Measurements from ENCODE around the gene SPCS2. TPM values are rescaled to one million over a fixed set of nuclear protein-coding genes. Genes with fewer than 3 reads are reported as not detected.
"Not testable (repeated sequence)": the region's sequence is repeated elsewhere in the genome, so short reads cannot be mapped to it uniquely, and the experiment has no call there.

Gene SPCS2
- total RNA-seq, 1 donor from 2014 or later: 145 TPM

DNA sequence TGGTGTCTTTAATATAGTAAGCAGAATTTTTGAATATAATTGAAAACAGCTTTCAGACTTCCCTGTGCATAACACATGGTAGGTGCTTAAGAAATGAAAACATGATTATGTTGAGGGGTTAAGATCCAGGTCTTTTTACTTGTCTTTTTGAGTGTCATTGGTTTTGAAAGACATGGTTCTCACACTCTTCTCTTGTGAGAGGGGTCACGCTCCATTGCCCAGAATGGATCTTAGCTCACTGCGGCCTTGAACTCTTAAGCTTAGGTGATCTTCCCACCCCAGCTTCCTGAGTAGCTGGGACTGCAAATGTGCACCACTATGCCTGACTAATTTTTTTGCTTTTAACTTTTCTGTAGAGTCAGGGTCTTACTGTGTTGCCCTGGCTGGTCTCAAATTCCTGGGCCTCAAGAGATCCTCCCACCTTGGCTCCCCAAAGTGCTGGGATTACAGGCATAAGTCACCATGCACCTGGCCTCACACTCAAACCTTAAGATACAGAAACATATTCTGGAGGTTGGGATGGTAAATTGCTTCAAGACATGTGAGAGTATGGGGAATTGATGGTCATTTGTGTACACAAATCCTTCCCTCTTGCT, 1.4 kb downstream of the SPCS2 start:
- no peak for DNase-seq (ENCODE audit: low spot score)

DNA sequence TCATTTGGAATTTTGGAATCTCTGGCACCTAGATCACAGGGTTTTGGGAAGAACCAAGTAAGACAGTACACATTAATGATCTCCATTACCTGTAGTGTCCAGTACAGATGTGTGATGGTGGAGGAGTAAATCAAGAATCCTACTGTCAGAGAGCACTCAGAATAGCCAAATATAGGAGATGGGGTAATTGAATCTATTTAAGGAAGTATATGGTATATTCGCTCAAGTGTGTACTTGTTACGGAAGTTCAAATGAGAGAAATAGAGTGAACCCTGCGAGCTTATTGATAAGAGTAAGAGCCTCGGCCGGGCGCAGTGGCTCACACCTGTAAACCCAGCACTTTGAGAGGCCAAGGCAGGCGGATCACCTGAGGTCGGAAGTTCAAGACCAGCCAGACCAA, 2.2 kb downstream of the SPCS2 start:
- DNase-seq (ENCODE audit: low spot score): no peak

DNA sequence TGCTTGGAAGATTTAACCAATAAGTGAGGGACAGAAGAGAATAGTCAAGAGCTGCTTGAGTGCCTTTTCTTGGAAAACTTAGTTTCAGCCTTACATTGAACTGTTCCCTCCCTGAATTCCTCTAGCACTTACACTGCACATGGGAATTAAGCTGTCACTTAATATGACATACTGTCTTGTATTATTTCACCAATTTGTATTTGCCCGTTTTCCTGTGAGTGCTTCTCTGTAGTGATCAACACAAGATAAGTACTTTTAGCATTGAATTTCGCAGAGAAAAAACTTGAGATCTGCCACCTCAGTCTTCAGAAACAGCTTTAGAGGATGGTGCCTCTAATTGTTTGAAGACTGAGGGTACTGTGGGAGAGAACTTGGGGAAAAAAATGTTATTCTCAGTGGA, 3.7 kb downstream of the SPCS2 start:
- no peak for DNase-seq (ENCODE audit: low spot score)

DNA sequence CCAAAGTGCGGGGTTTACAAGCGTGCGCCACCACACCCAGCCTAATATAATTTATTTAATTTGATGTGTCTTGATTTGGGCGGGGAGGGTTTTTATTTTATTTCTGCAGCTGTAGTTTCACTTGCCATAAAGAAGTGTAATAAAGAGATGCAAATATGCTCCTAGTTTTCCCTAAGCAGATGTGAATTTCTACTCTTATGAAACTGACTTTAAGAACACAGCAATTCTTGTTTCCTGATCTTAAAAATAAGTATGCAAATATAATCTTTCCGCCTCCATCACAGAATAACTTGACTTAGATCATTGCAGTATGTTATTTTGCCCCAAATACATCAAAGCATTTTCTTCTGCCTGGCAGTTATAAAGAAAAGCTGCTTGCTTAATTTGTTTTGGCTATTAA, 4.4 kb downstream of the SPCS2 start:
- DNase-seq (ENCODE audit: low spot score): no peak

DNA sequence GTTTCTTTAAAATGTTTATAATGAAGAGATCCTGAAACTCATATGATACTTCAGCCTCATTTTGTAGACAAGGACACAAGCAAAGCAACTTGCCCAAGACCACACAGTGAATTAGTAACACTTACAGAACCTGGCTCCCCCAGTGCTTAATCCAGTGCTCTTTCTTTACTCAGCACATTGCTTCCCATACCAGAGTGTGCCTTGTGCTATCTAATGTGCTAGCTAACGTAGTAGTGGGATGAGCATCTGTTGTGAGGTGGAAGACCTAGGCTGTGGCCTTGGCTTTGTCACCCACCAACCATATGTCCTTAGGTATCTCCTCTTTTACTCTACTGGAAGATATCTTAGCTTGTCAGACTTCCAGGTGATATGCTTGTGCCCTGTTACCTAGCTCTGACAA, 5.1 kb downstream of the SPCS2 start:
- DNase-seq (ENCODE audit: low spot score): no peak

DNA sequence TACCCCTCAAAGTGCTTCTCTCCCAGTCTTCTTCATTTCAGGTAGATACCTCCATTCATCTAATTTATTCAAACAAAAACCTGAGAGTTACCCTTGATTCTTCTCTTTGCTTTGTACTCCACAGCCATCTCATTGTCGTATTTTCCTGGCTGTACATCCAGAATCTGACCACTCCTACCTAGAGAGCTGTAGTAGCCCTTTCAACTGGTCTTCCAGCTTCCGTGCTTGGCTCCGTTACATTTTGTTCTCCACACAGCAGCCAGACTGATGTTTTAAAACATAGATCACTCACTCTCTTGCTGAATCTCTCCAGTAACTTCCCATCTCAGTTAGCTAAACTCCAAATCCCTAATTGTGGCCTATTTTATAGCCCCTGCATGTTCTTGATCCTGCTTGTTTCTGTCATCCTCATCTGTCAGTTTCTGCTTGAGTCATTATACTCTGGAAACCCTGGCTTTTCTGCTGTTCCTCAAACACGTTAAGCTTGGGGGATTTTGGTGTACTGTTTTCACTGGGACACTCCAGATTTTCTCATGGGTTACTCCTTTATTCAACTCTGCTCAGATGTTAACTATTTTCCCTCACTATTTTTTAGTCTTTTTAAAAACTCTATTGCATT, 7.4 kb downstream of the SPCS2 start:
- DNase-seq (ENCODE audit: low spot score): no peak

DNA sequence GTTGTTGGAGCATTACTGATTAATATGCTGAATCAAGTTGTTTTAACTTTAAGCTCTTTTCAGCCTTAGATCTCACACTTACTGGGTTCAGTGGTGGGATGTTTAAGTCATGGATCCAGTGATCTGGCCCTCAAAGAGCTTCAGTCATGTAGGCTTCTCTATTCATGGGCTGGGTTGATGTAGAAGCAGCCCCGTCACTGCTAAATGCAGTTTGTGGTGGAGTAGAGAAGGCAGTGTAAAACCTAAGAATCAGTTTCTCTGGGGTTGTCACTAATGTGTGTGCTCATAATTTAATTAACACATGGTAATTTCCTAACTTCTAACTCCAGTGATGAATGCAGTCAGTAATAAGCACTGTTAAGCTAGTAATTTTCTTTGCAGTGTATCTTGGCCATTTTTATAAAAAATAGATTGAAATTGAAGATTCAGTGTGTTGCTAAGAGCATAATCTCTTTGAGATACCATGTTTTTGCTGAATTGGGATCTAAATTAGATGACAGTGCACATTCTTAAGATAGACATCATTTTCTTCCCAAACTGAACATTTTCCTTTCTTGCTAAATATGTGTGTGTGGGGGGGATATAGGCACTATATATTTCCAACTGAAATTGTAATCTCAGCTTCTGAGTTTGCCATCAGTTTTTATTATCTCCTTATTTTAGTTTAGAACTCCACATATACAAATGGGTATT, 9.0 kb downstream of the SPCS2 start:
- DNase-seq (ENCODE audit: low spot score): no peak

DNA sequence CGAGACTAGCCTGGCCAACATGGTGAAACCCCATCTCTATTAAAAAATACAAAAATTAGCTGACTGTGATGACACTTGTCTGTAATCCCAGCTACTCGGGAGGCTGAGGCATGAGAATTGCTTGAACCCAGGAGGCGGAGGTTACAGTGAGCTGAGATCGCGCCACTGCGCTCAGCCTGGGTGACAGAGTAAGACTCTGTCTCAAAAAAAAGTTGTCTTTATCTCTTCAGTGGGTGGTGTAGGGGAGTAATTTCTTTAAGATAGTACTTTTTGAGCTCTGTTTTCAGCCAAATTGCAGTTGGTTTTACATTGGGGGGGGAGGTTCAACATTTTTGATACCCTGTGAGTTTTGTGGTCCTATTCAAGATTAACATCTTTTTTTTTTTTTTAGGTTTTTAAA, 11.1 kb downstream of the SPCS2 start:
- not testable (repeated sequence) for DNase-seq (ENCODE audit: low spot score)

DNA sequence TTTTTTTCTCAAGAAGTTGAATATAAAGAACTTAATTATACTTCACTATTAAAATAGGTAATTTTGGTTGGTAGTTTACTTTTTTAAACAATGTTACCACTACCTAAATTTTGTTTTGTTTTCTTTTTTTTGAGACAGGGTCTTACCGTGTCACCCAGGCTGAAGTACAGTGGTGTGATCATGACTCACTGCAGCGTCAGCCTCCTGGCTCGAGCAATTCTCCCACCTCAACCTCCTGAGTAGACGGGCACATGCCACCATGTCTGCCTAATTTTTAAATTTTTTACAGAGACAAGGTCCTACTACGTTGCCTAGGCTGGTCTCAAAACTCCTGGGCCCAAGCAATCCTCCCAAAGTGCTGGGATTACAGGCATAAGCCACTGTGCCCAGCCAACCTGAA, 17.6 kb downstream of the SPCS2 start:
- no peak for DNase-seq (ENCODE audit: low spot score)

DNA sequence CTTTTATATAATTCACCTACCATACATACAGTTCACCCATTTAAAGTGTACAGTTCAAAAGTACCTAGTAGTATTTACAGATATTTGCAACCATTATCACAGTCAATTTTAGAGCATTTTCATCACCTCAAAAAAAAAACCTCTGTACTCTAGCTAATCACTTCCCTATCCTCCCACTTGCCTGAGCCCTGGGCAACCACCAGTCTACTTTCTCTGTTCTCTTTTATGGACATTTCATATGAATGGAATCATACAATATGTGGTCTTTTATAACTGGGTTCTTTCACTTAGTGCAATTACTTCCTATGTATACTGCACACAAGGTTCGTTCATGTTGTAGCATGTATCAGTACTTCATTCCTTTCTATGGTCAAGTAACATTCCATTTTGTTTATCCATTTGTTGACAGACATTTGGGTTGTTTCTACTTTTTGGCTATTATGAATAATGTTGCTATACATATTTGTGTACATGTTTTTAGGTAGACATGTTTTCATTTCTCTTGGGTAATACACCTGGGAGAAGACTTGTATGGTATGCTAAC, 21.9 kb downstream of the SPCS2 start:
- DNase-seq (ENCODE audit: low spot score): no peak

DNA sequence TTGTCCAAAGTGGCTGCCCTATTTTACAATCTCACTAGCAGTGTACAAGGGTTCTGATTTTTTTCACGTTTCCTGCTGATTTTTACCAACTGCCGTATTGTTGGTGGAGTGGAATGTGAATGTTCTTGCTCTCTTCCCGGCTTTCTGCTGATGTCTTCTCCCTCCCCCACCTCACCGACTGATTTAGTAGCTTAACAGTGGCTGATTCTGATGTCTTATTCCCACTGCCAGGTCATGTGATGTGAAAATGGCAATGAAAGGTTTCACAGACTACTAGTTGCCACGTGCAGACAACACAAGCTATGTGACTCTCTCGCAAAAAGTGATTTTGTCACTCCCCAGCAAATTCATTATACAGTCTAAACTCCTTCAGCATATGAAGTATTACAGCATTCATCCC, 22.4 kb downstream of the SPCS2 start:
- no peak for DNase-seq (ENCODE audit: low spot score)

DNA sequence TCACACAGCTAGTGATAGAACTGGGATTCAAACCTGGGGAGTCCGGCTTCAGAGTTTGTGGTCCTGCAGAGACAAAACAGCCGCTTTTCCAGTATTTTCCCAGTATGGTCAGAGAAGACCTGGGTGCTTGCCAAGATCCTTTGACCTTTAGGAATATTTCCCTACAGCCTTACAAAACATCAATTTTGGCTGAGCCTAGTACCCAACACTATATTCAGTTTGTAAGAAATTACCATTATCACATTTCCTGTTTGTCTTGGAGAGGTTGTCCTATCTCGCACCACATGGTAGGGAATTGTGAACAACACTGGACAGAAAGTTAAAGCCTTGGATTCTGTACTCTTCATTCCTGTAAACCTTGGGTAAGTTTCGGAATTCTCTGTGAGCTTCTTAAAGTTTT, 29.0 kb downstream of the SPCS2 start:
- no peak for DNase-seq (ENCODE audit: low spot score)

DNA sequence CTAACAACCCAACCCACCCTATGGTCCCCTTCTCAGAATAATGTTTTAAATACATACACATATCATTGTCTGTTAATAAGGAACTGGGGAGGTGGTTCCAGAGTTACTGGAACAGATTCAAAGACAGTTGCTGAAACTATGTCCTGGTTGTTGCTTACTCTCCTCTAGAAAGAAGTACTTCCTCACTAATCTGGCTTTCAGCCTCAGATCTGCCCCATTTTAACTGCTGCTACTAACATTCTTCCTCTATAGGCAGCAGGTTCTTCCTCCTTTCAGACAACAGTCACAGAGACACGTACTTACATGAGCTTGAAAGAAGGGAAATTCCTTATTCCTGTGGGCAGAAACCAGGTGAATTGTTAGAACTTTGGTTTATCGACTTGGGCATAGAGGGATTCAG, 31.6 kb downstream of the SPCS2 start:
- no peak for DNase-seq (ENCODE audit: low spot score)

DNA sequence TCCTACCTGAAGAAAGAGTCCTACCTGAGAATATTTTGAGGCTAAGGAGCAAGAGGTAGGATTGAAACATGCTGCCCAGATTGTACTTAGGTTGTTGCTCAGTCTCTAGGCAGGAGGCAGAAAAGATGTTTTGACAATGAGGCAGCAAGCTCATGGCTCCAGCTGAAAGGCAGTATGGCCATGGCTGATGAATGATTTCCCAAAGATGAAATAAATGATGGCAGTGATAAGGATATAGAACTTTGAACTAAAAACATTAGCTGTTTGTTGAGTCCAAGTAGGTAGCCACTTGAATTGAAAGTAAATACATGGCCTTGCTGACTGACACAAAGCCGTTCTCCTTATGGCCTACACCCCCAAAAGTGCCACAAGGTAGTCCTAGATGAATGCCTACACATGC, 32.8 kb downstream of the SPCS2 start:
- DNase-seq (ENCODE audit: low spot score): no peak

DNA sequence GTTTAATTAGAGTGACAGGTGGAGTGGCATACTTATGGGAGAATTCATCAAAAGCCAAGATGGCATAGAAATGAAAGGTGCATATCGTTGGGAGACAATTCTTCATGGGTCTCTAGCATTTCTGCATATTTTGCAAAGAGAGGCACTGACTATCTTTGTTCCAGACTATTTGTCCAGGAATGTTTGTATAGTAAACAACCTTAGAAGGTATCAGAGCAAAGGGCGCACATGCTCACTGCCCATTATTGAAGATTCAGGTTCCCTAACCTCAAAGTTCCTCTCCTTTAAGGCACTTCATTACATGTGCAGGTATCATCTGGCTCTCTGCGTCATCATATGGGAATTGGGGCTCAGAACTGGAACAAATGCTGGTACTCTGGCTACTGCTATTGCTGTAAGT, 35.0 kb downstream of the SPCS2 start:
- no peak for DNase-seq (ENCODE audit: low spot score)

DNA sequence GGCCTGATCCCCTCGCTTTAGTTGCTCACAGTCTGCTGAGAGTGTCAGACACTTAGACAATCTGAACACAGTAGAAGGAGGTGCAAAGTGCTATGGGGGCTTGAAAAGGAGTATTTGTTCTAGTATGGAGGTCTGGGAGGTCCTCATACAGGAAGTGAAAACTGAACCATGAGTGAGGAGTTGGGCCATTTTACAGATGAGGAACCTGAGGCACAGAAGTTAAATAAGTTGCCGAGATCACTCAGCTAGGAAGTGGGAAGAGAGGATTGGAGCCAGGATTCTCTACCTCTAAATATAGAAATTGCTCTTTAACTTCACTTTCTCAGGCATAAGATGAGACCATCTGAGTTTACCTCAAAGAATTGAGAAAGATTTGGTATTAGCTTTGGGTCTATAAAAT, 35.7 kb downstream of the SPCS2 start:
- no peak for DNase-seq (ENCODE audit: low spot score)

DNA sequence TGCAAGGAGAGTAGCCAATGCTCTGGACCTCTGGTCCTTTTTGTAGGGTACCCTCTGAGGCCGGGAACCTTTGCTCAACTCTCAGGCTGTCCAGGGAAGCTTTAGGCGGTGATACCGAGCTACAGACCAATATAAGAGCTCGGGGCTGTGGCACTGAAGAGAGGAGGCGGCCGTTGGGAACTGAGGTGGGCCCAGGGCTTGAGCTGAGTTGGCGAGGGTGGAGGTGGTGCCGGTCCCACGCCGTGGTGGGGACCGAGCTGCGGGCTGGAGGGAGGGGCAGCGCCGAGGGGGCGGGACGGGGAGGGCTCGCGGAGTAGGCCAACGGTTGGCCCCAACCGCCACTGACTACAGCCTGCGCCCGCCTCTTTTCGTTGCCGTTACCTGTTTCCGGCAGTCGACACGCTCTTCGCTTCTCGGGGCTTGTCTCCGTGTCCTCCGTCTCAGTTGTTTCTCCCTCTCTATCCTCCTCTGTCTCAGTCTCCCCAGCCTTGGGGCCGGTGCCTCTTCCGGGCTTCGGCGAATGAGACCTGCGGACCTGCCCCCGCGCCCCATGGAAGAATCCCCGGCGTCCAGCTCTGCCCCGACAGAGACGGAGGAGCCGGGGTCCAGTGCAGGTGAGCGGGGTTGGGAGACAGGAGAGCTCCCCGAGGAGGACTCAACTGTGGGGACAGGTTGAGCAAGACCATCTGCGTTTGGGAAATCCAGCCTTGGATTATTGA, 39.6 kb downstream of the SPCS2 start, which contains the start of gene NEU3:
Gene NEU3 (plus strand): TSS at position 393 of the 719 bp plus-strand sequence. CDS start 128 bp downstream, at position 521.
- peak; percentile 76 for DNase-seq (ENCODE audit: low spot score)

DNA sequence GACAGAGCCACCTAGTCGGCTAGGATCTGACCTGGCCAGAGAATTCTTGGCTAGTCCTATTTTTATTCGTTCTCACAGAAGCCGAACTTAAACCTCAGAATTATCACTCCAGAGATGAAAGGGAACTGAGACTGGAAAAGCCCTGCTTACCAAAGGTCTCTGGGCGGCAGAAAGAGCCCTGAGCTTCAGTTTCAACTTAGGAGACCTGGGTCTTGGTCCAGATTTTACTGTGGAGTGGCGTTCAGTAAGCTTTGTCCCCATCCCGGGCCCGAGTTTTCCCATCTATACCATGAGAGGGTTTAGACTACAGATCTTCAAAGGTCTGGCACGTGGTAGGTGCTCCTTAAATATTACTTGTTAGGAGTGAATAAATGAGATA, 40.2 kb downstream of the SPCS2 start:
- DNase-seq (ENCODE audit: low spot score): no peak

DNA sequence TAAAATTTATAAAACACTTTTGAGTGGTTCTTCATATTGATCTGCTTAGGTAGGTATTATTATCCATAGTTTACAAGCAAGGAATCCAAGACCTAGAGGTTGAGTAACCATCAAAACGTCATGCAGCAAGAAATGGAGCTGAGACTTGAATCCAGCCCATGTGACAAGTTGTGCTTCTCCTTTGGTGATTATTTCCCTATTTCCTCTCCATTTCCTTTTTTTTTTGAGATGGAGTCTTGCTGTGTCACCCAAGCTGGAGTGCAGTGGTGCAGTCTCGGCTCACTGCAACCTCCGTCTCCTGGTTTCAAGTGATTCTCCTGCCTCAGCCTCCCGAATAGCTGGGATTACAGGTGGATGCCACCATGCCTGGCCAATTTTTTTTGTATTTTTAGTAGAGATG, 41.1 kb downstream of the SPCS2 start:
- not testable (repeated sequence) for DNase-seq (ENCODE audit: low spot score)

DNA sequence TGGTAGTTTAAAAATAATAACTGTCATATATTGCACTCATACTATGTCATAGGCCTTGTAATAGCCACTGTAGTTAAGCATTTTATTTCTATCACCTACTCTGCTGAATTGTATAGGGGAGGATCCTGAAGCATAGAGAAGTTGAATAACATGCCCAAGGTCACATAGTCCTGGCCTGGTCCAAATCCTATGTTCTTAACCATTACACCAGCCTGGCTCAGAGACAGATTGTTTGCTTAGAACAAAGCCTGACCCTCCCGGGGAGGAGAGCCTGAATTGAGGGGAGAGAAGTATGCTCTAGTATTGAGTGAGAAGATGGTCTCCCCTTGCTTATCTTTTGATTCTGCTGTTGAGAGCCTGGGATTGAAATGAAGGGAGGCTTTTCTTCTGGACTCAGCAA, 41.9 kb downstream of the SPCS2 start:
- no peak for DNase-seq (ENCODE audit: low spot score)

DNA sequence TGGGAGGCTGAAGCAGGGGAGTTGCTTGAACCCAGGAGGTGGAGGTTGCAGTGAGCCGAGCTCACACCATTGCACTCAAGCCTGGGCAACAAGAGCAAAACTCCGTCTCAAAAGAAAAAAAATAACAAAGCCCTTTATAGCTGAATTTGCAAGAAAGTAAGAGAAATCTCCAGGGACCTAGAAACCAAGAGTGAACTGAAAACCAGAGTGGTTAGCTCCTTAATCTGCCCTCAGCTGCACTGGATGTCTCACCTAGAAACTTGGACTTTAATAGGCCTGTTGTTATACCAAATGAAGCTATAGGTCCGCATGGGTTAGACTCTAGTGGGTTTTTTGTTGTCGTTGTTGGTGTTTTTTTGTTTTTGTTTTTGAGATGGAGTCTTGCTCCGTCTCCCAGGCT, 43.8 kb downstream of the SPCS2 start:
- DNase-seq (ENCODE audit: low spot score): no peak

DNA sequence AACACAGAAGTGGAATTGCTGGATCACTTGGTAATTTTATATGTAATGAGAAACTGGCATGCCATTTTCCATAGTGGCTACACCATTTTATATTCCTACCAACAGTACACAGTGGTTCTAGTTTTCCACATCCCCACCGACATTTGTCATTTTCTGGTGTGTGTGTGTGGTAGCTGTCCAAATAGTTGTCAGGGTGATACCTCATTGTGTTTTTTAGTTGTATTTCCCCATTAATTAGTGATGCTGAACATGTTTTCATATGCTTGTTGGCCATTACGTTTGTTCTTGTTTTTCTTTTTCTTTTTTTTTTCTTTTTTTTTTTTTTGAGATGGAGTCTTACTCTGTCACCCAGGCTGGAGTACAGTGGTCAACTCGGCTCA, 51.9 kb downstream of the SPCS2 start:
- no peak for DNase-seq (ENCODE audit: low spot score)

DNA sequence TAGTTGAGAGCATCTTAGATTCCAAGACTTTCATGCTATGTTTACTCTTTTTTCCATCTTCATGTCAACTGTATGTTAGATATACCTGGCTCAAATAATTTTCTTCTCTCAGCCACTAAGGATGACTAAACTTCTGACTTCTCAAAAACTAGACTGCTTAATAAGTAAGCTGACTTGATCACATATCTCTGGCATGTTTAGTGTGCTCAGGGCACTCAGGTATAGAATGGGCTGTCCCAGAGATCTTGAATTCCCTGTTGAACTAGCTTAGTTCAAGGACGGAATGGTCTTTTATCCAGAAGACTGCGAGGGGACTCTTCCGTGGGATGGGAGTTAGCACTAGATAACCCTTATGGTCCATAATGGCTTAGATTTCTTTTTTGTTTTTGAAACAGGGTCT, 52.6 kb downstream of the SPCS2 start:
- DNase-seq (ENCODE audit: low spot score): no peak
